HepG2 (cell line): ENCODE results near the gene WNT3. TPM values are rescaled to one million over a fixed set of nuclear protein-coding genes. Genes with fewer than 3 reads are reported as not detected.

Source experiments
- ISL2 ChIP-seq: sonication (generic); formaldehyde crosslinking; IDR thresholded peaks from 2 replicates; pipeline ENCODE4 v1.5.0; 2020; ENCODE audit warnings: missing genetic modification reagents
- MTA1 ChIP-seq: sonication (generic); formaldehyde crosslinking; IDR thresholded peaks from 2 replicates; pipeline ENCODE4 v1.4.0; 2020; ENCODE audit warnings: missing genetic modification reagents, mild to moderate bottlenecking, borderline replicate concordance
- MXI1 ChIP-seq: IDR thresholded peaks from 3 replicates; pipeline ENCODE4 v1.6.1; 2012; ENCODE audit warnings: low read depth, low read length, inconsistent platforms, borderline replicate concordance
- SMYD3 ChIP-seq: sonication (generic); formaldehyde crosslinking; IDR thresholded peaks from 2 replicates; pipeline ENCODE4 v1.8.1; 2023; ENCODE audit warnings: mild to moderate bottlenecking, missing genetic modification reagents
- TOE1 ChIP-seq: sonication (generic); formaldehyde crosslinking; IDR thresholded peaks from 2 replicates; pipeline ENCODE4 v1.4.0; 2020; ENCODE audit warnings: mild to moderate bottlenecking, missing genetic modification reagents
- ZFP62 ChIP-seq: sonication (generic); formaldehyde crosslinking; IDR thresholded peaks from 2 replicates; pipeline ENCODE4 v1.4.0; 2020; ENCODE audit warnings: missing genetic modification reagents
- ZMYM3 ChIP-seq: sonication (generic); formaldehyde crosslinking; IDR thresholded peaks from 2 replicates; pipeline ENCODE4 v1.5.1; 2020; ENCODE audit warnings: mild to moderate bottlenecking, missing genetic modification reagents
- ZNF121 ChIP-seq: sonication (generic); formaldehyde crosslinking; IDR thresholded peaks from 2 replicates; pipeline ENCODE4 v1.5.0; 2020; ENCODE audit warnings: mild to moderate bottlenecking, missing genetic modification reagents
- ZNF383 ChIP-seq: sonication (generic); formaldehyde crosslinking; IDR thresholded peaks from 2 replicates; pipeline ENCODE4 v1.4.0; 2020; ENCODE audit warnings: missing genetic modification reagents, mild to moderate bottlenecking, borderline replicate concordance
- ZNF484 ChIP-seq: sonication (generic); formaldehyde crosslinking; IDR thresholded peaks from 2 replicates; pipeline ENCODE4 v1.5.1; 2020; ENCODE audit warnings: mild to moderate bottlenecking, low read depth, missing genetic modification reagents, borderline replicate concordance
- ZNF577 ChIP-seq: sonication (generic); formaldehyde crosslinking; IDR thresholded peaks from 2 replicates; pipeline ENCODE4 v1.4.0; 2020; ENCODE audit warnings: mild to moderate bottlenecking, low read depth, missing genetic modification reagents, borderline replicate concordance
- ZNF766 ChIP-seq: sonication (generic); formaldehyde crosslinking; IDR thresholded peaks from 2 replicates; pipeline ENCODE4 v1.5.0; 2020; ENCODE audit warnings: missing genetic modification reagents, borderline replicate concordance
- ZNF775 ChIP-seq: sonication (generic); formaldehyde crosslinking; IDR thresholded peaks from 2 replicates; pipeline ENCODE4 v1.4.0; 2020; ENCODE audit warnings: missing genetic modification reagents, mild to moderate bottlenecking, moderate library complexity, borderline replicate concordance
- ZSCAN25 ChIP-seq: sonication (generic); formaldehyde crosslinking; IDR thresholded peaks from 2 replicates; pipeline ENCODE4 v1.8.0; 2022; ENCODE audit warnings: mild to moderate bottlenecking, missing genetic modification reagents
- polyA plus RNA-seq, 8 experiments: library from polyadenylated mRNA; depleted of rRNA in 3 of 8; stranded (reverse) in 7 of 8; unstranded in 1 of 8; fragments of >200 nt; fragmentation: Illumina TruSeq in 4 of 8; extraction: Trizol in 4 of 8; gene quantifications; 2 replicates each; pipeline versions ENCODE4 v1.2.1 to v1.2.3, GENCODE V29; 2011 to 2016; ENCODE audit warnings: low read depth in 4 of 8, missing spikeins in 1 of 8, mixed read lengths in 1 of 8; ENCODE audit not compliant: insufficient read depth in 1 of 8
- total RNA-seq, 5 experiments: library from RNA; depleted of rRNA; stranded (reverse); fragments of >200 nt; fragmentation: Illumina TruSeq; extraction: Trizol; gene quantifications; 2 replicates each; pipeline ENCODE4 v1.2.3, GENCODE V29; 2016; ENCODE audit warnings: low read depth in 1 of 5
- TF ChIP-seq, protein P1 (sequence below): sonication (generic); formaldehyde crosslinking; IDR thresholded peaks from 2 replicates; pipeline ENCODE4 v1.4.0; 2020; ENCODE audit warnings: mild to moderate bottlenecking, missing genetic modification reagents
- TF ChIP-seq, protein P2 (sequence below): sonication (generic); formaldehyde crosslinking; IDR thresholded peaks from 2 replicates; pipeline ENCODE4 v1.4.0; 2020; ENCODE audit warnings: mild to moderate bottlenecking, missing genetic modification reagents
- TF ChIP-seq, protein P3 (sequence below): sonication (generic); formaldehyde crosslinking; IDR thresholded peaks from 2 replicates; pipeline ENCODE4 v1.4.0; 2020; ENCODE audit warnings: missing genetic modification reagents
- TF ChIP-seq, protein P4 (sequence below): fragments of 450-650 bp; IDR thresholded peaks from 2 replicates; pipeline ENCODE4 v1.6.1; 2017
- TF ChIP-seq, protein P5 (sequence below): sonication (generic); formaldehyde crosslinking; IDR thresholded peaks from 2 replicates; pipeline ENCODE4 v1.4.0; 2020; ENCODE audit warnings: low read depth, mild to moderate bottlenecking, missing genetic modification reagents

The WNT3 gene
- total and polyA plus RNA-seq, 2 of the 13 experiments (the other 11 are each of a cell fraction or from before 2014, with no cell fraction given): 8.5 to 10.3 TPM

DNA sequence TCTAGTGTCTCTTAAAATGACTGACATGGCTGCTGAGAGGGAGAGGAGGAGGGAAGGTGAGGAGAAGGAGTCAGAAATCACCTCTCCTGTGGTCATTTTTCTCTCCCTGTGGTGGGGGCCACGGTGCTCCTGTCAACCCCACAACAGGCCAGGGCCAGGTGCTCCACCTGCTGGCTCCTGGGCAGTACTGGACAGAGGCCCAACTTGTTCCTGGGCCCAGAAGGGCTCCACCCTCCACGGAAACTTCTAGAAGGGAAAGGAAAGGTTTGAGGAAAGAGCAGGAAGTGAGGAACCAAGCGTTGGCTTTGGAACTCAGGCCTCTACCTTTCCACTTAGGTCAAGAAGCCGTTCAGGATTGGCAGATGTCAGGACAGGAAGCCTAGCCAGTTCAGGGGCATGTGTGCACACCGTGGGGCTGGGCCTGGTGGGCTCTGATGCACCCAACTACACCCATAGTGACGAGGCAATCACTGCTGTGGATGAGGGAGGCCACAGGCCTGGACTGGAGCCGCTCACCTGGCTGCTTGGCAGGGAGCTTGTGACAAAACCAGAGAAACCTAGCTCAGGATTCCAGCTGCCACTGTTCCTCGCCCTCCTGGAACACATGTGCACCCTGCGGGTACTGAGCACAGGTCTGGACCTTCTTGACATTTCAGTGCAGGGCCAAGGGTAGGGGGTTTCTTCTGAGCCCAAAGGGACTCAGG lies 36.1 kb downstream of the WNT3 start (continued):
- TF ChIP-seq ZNF577 (CRISPR knock-in tag): no peak
- no peak for TF ChIP-seq SMYD3 (CRISPR knock-in tag)
- TF ChIP-seq, protein P1, sequence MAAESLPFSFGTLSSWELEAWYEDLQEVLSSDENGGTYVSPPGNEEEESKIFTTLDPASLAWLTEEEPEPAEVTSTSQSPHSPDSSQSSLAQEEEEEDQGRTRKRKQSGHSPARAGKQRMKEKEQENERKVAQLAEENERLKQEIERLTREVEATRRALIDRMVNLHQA (CRISPR knock-in tag): no peak
- TF ChIP-seq ZNF775: no peak
- TF ChIP-seq, protein P2, sequence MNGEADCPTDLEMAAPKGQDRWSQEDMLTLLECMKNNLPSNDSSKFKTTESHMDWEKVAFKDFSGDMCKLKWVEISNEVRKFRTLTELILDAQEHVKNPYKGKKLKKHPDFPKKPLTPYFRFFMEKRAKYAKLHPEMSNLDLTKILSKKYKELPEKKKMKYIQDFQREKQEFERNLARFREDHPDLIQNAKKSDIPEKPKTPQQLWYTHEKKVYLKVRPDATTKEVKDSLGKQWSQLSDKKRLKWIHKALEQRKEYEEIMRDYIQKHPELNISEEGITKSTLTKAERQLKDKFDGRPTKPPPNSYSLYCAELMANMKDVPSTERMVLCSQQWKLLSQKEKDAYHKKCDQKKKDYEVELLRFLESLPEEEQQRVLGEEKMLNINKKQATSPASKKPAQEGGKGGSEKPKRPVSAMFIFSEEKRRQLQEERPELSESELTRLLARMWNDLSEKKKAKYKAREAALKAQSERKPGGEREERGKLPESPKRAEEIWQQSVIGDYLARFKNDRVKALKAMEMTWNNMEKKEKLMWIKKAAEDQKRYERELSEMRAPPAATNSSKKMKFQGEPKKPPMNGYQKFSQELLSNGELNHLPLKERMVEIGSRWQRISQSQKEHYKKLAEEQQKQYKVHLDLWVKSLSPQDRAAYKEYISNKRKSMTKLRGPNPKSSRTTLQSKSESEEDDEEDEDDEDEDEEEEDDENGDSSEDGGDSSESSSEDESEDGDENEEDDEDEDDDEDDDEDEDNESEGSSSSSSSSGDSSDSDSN: peak; percentile 38; the same call in 1 of the 2 replicates
- TF ChIP-seq ZMYM3 (CRISPR knock-in tag): no peak
- TF ChIP-seq, protein P3, sequence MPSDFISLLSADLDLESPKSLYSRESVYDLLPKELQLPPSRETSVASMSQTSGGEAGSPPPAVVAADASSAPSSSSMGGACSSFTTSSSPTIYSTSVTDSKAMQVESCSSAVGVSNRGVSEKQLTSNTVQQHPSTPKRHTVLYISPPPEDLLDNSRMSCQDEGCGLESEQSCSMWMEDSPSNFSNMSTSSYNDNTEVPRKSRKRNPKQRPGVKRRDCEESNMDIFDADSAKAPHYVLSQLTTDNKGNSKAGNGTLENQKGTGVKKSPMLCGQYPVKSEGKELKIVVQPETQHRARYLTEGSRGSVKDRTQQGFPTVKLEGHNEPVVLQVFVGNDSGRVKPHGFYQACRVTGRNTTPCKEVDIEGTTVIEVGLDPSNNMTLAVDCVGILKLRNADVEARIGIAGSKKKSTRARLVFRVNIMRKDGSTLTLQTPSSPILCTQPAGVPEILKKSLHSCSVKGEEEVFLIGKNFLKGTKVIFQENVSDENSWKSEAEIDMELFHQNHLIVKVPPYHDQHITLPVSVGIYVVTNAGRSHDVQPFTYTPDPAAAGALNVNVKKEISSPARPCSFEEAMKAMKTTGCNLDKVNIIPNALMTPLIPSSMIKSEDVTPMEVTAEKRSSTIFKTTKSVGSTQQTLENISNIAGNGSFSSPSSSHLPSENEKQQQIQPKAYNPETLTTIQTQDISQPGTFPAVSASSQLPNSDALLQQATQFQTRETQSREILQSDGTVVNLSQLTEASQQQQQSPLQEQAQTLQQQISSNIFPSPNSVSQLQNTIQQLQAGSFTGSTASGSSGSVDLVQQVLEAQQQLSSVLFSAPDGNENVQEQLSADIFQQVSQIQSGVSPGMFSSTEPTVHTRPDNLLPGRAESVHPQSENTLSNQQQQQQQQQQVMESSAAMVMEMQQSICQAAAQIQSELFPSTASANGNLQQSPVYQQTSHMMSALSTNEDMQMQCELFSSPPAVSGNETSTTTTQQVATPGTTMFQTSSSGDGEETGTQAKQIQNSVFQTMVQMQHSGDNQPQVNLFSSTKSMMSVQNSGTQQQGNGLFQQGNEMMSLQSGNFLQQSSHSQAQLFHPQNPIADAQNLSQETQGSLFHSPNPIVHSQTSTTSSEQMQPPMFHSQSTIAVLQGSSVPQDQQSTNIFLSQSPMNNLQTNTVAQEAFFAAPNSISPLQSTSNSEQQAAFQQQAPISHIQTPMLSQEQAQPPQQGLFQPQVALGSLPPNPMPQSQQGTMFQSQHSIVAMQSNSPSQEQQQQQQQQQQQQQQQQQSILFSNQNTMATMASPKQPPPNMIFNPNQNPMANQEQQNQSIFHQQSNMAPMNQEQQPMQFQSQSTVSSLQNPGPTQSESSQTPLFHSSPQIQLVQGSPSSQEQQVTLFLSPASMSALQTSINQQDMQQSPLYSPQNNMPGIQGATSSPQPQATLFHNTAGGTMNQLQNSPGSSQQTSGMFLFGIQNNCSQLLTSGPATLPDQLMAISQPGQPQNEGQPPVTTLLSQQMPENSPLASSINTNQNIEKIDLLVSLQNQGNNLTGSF (CRISPR knock-in tag): no peak
- no peak for TF ChIP-seq ZNF484 (CRISPR knock-in tag)
- no peak for TF ChIP-seq MXI1
- no peak for TF ChIP-seq ZFP62 (CRISPR knock-in tag)
- TF ChIP-seq, protein P4, sequence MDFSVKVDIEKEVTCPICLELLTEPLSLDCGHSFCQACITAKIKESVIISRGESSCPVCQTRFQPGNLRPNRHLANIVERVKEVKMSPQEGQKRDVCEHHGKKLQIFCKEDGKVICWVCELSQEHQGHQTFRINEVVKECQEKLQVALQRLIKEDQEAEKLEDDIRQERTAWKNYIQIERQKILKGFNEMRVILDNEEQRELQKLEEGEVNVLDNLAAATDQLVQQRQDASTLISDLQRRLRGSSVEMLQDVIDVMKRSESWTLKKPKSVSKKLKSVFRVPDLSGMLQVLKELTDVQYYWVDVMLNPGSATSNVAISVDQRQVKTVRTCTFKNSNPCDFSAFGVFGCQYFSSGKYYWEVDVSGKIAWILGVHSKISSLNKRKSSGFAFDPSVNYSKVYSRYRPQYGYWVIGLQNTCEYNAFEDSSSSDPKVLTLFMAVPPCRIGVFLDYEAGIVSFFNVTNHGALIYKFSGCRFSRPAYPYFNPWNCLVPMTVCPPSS: no peak
- TF ChIP-seq ZNF766 (CRISPR knock-in tag): no peak
- TF ChIP-seq ZNF121 (CRISPR knock-in tag): no peak
- TF ChIP-seq ZSCAN25: no peak
- TF ChIP-seq ZNF383: 0 out of 2 replicates have a peak, but pooled peaks have one; percentile 28
- no peak for TF ChIP-seq TOE1
- TF ChIP-seq ISL2 (CRISPR knock-in tag): no peak
- no peak; the same call in 1 of the 2 replicates for TF ChIP-seq MTA1
- TF ChIP-seq, protein P5, sequence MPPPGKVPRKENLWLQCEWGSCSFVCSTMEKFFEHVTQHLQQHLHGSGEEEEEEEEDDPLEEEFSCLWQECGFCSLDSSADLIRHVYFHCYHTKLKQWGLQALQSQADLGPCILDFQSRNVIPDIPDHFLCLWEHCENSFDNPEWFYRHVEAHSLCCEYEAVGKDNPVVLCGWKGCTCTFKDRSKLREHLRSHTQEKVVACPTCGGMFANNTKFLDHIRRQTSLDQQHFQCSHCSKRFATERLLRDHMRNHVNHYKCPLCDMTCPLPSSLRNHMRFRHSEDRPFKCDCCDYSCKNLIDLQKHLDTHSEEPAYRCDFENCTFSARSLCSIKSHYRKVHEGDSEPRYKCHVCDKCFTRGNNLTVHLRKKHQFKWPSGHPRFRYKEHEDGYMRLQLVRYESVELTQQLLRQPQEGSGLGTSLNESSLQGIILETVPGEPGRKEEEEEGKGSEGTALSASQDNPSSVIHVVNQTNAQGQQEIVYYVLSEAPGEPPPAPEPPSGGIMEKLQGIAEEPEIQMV (CRISPR knock-in tag): peak; percentile 58; the same call in 1 of the 2 replicates
